A549 (cell line): ENCODE results near the gene GRSF1.

Experiments
- CEBPB ChIP-seq, 2 experiments: fragments of >200 bp in 1 of 2; sonication (Bioruptor Twin) in 1 of 2; formaldehyde crosslinking in 1 of 2; IDR thresholded peaks; 2 replicates each; pipeline ENCODE4 v1.6.1; 2012 to 2016
- CHD4 ChIP-seq: fragments of 200-600 bp; sonication (generic); IDR thresholded peaks from 2 replicates; pipeline ENCODE4 v1.6.1; 2016; ENCODE audit warnings: antibody characterized with exemption, mild to moderate bottlenecking, borderline replicate concordance
- EHF ChIP-seq: fragments of 250-450 bp; sonication (Bioruptor Pico); IDR thresholded peaks from 2 replicates; pipeline ENCODE4 v1.5.0; 2020; ENCODE audit warnings: mild to moderate bottlenecking
- FOXS1 ChIP-seq: fragments of 250-450 bp; sonication (Bioruptor Pico); IDR thresholded peaks from 2 replicates; pipeline ENCODE4 v1.5.0; 2020; ENCODE audit warnings: mild to moderate bottlenecking, moderate library complexity
- HDAC2 ChIP-seq: fragments of 200-600 bp; sonication (generic); IDR thresholded peaks from 2 replicates; pipeline ENCODE4 v1.6.1; 2016
- JUN ChIP-seq, 2 experiments: fragments of >200 bp; sonication (Bioruptor Twin); formaldehyde crosslinking; IDR thresholded peaks; 2 replicates in 1 of 2; 3 replicates in 1 of 2; pipeline ENCODE4 v1.6.1; 2016 to 2017
- MYC ChIP-seq: IDR thresholded peaks from 2 replicates; pipeline ENCODE4 v1.6.1; 2012; ENCODE audit warnings: mild to moderate bottlenecking, inconsistent platforms, low read length, improper control_type of control experiment, borderline replicate concordance
- POLR2A ChIP-seq: IDR thresholded peaks from 2 replicates; pipeline ENCODE4 v1.6.1; 2012; ENCODE audit warnings: mild to moderate bottlenecking, low read length
- RAD21 ChIP-seq, 2 experiments: fragments of >200 bp in 1 of 2; sonication (Bioruptor Twin) in 1 of 2; formaldehyde crosslinking in 1 of 2; IDR thresholded peaks in 1 of 2; conservative IDR thresholded peaks in 1 of 2; 2 replicates in 1 of 2; 3 replicates in 1 of 2; pipeline ENCODE4 v1.6.1; 2012 to 2018; ENCODE audit warnings: inconsistent platforms in 1 of 2
- RFX5 ChIP-seq: fragments of 450-650 bp; IDR thresholded peaks from 2 replicates; pipeline ENCODE4 v1.7.1; 2014; ENCODE audit warnings: antibody characterized with exemption, mild to moderate bottlenecking, moderate library complexity
- TF ChIP-seq, protein P1 (sequence below): fragments of >200 bp; sonication (Bioruptor Twin); formaldehyde crosslinking; IDR thresholded peaks from 3 replicates; pipeline ENCODE4 v1.5.1; 2016
- TF ChIP-seq, protein P2 (sequence below): fragments of 450-650 bp; IDR thresholded peaks from 2 replicates; pipeline ENCODE4 v1.6.1; 2014; ENCODE audit warnings: antibody characterized with exemption
- TF ChIP-seq, protein P3 (sequence below): IDR thresholded peaks from 2 replicates; pipeline ENCODE4 v1.6.1; 2012

DNA sequence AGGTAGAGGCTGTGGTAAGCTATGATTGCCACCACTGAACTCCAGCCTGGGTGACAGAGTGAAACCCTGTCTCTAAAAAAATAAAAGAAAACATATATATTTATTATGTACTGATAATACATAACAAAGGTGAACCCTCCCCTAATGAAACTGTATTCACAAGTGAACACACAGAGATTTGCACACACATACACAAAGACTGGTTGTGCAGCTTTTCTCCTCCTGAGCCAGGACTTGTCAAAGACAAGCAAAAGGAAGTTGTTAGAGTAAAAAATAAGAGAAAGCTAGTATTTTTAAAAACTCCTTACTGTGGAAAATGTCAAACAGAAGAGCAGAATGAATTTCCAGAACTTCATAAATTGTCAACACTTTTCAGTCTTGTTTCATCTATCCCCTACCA lies 1.5 kb upstream of the GRSF1 start:
- TF ChIP-seq, protein P1, sequence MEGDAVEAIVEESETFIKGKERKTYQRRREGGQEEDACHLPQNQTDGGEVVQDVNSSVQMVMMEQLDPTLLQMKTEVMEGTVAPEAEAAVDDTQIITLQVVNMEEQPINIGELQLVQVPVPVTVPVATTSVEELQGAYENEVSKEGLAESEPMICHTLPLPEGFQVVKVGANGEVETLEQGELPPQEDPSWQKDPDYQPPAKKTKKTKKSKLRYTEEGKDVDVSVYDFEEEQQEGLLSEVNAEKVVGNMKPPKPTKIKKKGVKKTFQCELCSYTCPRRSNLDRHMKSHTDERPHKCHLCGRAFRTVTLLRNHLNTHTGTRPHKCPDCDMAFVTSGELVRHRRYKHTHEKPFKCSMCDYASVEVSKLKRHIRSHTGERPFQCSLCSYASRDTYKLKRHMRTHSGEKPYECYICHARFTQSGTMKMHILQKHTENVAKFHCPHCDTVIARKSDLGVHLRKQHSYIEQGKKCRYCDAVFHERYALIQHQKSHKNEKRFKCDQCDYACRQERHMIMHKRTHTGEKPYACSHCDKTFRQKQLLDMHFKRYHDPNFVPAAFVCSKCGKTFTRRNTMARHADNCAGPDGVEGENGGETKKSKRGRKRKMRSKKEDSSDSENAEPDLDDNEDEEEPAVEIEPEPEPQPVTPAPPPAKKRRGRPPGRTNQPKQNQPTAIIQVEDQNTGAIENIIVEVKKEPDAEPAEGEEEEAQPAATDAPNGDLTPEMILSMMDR = no peak
- TF ChIP-seq RAD21 (conservative IDR thresholded peaks at IDR 0.05 in 1 of 2, IDR thresholded peaks at IDR 0.05 in 1 of 2) (no peak), POLR2A (no peak), FOXS1 (CRISPR knock-in tag) (no peak), JUN (IDR thresholded peaks at IDR 0.05) (no peak), CHD4 (no peak), HDAC2 (no peak), CEBPB (IDR thresholded peaks at IDR 0.05) (no peak), EHF (CRISPR knock-in tag) (no peak), RFX5 (no peak), MYC (no peak)
- TF ChIP-seq, protein P2, sequence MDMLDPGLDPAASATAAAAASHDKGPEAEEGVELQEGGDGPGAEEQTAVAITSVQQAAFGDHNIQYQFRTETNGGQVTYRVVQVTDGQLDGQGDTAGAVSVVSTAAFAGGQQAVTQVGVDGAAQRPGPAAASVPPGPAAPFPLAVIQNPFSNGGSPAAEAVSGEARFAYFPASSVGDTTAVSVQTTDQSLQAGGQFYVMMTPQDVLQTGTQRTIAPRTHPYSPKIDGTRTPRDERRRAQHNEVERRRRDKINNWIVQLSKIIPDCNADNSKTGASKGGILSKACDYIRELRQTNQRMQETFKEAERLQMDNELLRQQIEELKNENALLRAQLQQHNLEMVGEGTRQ = no peak
- TF ChIP-seq, protein P3, sequence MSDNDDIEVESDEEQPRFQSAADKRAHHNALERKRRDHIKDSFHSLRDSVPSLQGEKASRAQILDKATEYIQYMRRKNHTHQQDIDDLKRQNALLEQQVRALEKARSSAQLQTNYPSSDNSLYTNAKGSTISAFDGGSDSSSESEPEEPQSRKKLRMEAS = no peak
